GM19099 (cell line): ENCODE measurements around the gene SH3RF1.

Experiments used
- POLR2A ChIP-seq: IDR thresholded peaks from 3 replicates; pipeline ENCODE4 v1.6.1; 2011; ENCODE audit warnings: low read depth; ENCODE audit not compliant: insufficient read length; ENCODE audit errors: extremely low read depth

Gene SH3RF1

DNA sequence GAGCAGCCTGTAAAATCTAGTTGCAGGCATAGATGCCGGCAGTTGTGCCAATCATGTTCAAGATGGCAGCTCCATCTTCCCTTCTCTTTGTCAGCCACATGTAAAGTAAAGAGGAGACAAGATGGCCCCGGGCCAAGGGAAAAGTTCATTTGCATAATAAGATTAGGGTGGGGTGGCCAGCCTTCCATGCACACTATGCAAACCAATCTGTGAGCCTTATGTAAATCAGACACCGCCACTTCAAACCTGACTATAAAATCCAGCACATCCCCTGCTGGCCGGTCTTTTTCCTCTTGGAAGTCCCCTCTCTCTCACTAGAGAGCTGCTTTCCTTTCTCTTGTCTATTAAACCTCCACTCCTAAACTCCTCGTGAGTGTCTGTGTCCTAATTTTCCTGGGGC lies 181.8 kb downstream of the SH3RF1 start:
- no peak for TF ChIP-seq POLR2A

DNA sequence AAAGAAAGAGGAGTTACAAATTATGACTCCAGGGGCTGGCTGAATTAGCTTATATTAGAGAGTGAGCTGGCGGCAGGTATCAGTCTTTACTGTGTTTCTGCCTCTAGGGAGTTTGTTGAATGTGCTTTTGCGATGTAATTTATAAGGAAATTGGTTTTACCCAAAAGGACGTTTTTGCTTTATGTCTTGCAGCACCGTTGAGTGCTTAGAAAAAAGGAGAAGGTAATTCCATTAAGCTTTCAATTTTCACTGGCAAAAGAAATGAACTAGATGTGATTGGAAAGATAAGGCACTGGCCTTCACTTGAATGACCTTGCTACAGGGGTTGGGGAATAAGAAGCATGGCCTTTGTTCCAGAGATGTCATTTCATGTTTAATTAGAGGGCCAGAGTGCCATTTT lies 185.8 kb downstream of the SH3RF1 start:
- TF ChIP-seq POLR2A = no peak

DNA sequence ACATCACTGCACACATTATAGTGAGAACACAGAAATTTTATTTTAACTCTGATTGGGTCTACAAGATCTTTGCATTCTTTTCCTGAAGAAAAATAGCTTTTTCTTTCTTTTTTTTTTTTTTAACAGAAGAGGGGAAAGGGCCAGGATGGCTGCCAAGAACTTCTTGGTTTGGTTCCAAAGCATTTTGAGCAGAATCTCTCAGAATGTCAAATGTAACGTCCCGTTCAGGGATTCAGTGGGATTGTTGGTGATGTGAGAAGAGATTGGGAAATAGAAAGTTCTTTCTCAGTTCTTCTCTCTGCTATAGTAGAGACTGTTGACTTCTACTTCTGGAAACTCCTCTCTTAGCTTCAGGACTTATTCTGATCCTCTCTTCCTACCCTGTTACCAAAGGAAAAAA lies 189.8 kb downstream of the SH3RF1 start:
- no peak for TF ChIP-seq POLR2A

DNA sequence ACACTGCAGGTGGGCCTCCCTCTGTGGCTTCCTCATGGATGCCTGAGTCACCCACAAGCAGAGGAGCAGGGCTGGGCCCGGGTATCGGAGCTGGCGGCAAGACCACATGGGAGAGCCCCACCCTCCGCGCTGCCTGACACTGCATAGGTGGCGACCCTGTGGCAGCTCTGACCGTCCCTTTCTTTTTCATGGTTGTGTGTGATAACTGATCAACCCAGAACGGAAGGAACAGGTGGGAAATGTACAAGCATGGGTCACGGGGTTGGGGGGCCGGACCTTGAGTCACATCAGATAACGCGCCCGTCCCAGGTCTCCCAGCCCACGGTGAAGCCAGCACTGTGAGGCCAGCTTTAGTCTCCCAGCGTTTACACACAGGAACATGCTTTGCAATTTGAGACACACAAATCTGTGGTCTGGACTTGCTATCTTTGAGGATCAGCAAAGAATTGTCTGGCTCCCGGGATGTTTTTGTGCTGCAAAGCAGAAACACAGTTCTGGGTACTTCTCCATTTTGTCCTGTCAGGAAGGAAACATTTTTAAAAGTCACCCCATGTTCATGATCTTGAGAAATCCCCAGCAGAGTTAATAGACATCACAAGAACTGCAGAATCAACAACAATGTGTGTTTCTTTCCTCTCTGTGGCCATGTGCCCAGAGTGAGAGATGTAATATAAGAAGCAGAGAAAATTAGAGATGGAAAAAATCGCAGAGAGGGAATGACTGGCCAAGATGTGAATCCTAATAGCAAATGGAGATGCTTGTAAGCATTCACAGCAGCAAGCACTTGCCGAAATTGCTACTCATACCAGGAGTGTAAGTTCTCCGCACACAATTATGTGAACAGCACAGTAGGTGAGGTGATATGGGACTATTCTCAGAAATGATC lies 190.6 kb downstream of the SH3RF1 start:
- TF ChIP-seq POLR2A = peak; percentile 57

DNA sequence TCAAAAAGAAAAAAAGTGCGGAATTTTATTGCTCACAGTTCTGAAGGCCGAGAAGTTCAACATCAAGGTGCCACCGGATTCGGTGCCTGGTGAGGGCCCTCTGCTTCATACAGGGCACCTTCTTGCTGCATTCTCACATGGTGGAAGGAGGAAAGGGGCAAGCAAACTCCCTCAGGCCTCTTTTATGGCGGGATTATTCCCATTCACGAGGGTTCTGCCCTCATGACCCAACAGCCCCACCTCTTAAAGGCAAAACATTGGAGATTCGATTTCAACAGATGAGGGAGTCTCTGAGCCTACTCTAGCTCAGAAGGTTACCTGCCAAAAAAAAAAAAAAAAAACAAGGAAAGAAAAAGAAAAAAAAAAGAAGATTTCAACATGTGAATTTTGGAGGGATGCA lies 196.6 kb downstream of the SH3RF1 start:
- TF ChIP-seq POLR2A = no peak

DNA sequence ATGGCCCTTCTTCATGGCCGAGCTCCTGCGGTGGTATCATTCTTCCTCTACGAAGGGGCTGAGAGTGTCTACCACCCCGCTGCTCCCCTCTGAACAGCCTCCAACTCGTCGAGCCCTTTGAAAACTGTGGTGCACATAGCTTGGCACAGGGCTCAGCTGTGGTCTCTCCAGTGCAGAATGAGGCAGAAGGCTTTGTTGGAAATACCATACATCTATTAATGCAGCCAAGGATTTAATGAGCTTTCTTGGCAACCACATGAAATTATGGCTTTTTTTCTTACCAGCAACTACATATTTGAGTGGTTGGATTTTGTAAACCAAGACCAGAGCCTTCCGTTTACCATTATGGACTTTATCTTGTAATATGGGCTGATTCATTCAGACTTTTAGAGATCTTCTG lies 199.0 kb downstream of the SH3RF1 start:
- no peak for TF ChIP-seq POLR2A

DNA sequence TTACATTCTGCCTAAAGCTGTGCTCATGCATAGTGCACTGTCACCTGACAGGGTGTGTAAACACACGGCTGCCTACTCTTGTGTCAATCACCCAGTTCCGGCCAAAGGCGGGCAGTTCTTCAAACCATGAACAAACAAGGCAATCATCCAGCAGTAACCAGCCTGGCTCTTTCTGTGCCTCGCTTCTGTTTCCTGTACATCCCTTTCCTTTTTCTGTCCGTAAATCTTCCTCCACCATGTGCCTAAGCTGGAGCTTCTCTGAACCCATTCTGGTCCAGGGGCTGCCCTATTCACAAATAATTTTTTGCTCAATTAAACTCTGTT lies 199.9 kb downstream of the SH3RF1 start:
- TF ChIP-seq POLR2A = no peak

DNA sequence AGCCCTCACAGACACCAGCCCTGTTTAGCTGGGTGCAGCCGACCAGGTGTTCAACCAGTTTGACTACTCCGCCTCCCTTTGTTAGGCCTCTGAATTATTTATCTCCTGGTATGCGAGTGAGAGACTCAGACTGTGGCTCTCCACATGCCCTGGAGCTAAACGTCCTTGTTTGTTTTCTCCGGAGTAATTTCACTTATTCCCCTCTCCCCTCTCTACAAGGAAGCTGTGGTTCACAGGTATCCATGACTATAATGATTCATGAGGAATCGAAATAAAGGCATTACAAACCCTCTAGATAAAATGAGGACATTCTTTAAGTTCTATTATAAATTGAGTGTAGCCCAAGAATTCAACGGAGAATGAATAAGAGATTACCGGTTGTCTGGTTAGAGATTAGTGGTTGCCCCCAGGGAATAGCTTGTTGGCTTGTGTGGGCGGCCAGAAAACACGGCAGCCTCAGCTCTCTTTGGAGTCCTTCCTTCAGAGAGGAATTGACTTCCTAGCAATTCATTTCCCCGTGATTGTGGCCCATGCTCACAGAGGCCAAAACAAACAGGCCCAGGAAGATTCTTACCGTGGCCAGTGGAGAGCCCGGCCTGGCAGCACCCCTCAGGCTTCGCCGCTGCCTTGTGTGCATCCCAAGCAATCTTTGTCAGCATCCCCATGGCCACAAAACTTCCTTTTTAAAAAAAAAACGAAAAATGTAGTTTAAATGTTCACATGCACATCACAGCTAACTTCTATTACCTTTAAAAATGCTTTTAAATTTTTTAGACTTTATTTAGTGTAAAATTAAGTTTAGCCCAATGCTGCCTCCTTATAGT lies 200.5 kb downstream of the SH3RF1 start:
- TF ChIP-seq POLR2A = no peak

DNA sequence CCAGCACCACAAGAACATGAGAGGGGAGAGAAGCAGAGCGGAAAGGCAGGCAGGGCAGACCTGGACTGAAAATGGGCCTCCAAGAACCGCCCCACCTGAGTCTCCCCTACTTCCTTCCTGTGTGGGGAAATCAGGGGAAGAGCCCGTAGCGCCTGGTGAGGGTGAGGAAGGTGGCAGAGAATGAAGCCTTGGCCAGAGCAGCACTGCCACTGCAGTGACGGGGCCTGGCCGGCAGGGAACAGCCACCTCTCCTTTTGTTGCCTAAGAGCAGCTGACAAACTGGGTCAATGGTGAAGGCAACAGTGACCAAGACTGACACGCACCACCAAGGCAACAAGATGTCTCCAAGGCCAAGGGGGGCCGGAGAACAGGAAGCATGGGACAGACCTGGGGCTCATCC lies 202.3 kb downstream of the SH3RF1 start:
- TF ChIP-seq POLR2A = no peak

DNA sequence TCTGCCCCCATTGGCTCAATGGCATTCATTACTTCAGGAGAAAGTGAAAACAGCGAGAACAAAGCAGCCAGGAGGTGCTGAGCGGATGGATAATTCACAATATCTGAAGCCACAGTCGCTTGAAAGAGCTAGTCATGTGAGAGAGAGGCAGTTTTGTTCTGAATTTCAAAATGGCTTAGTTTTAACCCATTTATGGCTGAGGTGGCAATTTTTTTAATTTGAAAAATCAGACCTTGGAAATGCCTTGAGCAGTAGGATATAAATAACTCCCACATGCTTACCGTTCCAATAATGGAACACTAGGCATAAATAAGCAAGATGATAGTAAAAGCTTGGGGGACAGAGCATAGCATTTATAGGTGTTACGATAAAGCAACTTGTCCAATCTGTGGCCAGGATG lies 203.8 kb downstream of the SH3RF1 start:
- TF ChIP-seq POLR2A = no peak

DNA sequence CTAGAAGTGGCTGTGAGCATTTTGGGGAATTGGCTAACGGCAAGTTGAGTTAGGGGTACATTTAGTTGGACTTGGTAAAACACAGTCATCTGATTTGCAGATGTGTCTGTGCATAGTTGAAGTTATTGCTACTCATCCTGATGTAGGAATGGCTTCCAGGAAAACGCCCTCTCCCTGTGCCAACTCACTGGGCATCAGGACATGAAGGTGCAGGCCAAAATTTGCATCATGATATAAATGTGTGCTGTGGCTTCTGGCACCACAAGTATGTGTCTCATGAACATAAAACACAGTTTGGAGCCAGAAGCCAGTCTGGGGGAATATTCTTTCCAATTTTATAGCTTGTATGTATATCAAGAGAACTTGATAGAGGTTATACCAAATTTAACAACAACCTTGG lies 206.5 kb downstream of the SH3RF1 start:
- TF ChIP-seq POLR2A = no peak

DNA sequence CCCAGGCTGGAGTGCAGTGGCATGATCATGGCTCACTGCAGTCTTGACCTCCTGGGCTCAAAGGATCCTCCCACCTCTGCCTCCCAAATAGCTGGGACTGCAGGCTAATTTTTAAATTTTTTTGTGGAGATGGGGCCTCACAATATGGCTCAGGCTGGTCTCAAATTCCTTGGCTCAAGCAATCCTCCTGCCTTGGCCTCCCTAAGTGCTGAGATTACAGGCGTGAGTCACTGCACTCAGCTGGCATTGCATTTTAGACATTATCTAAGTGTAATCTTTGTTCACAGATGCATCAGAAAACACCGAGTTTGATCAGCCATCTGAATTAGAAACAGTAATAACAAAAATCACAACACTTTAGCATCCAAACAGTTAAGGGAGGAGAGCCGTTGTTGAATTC lies 207.3 kb downstream of the SH3RF1 start:
- no peak for TF ChIP-seq POLR2A

DNA sequence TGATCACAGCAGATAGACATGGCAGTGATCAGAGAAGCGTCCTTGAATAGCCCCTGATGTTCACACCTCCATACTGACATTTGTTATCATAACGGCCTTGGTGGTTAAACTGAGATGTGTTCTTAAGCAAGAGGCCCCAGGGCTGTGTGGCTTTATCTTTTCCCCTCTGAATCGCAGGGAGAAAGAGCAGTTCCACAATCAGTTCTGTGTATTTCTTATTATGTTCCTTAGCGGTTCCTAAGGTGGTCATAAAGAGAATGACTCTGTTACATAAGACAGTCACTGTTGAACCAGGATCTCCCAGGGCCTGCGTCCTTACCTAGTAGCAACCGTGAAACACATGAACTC lies 207.9 kb downstream of the SH3RF1 start:
- TF ChIP-seq POLR2A = no peak

DNA sequence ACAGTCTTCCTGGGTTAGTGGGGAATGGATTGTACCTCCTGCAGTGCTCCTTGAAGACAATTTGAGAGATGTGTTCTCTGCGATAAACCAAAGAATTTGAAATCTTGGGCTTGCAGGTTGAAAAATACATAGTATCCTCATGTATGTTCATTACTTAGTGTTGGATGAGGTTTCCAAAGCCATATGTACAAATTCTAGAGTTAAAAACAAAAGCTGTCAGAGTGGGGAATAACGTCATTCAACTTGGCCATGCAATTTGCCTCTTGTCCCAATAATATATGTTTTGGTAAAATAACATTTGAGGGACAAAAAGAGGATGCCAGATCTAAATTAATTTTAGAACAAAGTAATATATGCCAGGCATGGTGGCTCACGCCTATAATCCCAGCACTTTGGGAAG lies 209.4 kb downstream of the SH3RF1 start:
- no peak for TF ChIP-seq POLR2A

DNA sequence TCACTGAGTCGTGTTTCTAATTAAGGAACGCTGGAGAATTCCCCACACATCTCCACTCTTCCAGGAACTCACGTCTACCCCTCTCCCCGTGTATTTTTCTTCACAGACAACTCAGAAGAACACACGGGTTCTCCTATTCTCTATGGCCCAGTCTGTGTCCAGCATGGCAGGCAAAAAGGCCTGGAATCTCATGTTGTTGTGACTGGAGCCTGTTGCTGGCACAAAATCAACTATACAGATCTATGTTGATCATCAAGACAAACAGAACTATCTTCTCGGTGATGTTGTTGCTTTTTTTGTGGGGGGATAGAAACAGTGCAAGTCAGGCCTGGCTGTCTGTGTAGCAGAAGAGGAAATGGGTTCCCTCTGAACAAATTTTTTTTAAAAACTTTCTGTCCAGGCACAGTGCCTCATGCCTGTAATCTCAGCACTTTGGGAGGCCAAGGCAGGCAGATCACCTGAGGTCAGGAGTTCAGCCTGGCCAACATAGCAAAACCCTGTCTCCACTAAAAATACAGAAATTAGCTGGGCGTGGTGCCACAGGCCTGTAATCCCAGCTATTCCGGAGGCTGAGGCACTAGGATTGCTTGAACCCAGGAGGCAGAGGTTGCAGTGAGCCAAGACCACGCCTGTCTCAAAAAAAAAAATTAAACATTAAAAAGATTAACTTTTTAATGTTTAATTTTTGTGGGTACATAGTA lies 210.2 kb downstream of the SH3RF1 start:
- TF ChIP-seq POLR2A = no peak

DNA sequence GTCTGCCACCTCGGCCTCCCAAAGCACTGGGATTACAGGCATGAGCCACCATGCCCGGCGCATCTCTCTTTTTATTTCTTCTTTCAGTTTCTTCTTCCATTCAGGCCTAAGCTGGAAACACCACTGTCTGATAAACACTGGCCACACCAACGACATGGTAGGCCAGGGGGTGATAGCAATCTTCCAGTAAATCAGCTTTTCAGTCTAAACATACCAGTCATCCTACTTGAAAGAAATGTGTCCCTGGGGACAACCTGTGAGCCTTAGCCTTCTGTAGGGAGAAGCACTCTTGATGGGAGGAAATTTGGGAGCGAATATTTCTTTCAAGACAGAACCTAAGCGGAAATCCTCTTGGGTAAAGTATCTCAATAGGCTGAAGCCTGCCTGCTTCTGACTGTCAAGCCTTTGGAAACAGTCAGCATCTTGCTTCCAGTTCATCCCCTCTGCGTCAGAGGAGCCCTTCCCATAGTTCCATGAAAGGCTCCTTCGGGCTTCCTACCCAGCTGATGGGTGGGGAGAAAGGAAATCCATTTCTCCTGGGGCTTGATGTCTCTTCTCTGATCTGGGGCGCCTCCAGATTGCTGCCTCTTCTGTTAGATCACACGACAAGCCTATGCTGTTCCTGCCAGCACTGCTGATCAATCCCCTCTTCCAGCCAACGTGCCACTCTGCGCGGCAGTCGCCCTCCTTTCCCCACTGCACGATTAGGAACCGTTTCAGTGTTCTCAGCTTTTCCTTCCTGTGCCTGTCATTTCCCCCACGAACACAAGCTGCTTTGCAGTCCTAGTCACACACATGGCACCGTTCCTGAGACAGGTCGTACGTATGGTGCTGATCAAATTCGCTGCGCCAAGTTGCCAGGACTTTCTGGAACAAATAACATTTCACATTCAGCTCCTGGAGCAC lies 211.2 kb downstream of the SH3RF1 start:
- TF ChIP-seq POLR2A = no peak

DNA sequence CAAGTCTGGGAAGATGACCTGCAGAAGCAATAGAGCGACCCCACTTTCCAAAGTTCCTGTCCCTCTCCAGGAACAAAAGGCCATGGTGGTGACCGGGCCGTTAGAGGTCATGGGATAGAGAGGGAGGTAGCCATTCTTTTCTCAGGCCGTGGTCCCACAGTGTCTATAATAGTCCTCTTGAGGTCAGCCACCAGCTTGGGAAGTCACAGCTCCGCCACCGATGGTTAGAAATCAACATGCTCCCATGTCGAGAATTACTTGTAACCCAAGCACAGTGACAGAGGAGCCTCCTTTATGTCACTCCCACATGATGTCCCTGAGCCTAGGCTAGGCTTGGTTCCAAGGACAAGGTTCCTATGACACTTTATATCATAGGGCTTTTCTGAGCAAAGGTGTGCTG lies 212.4 kb downstream of the SH3RF1 start:
- no peak for TF ChIP-seq POLR2A
